Mammary epithelial cell (primary cell): ENCODE measurements around the gene GABRG3.

Experiments
- EZH2 ChIP-seq: IDR thresholded peaks from 2 replicates; pipeline ENCODE4 v1.6.1; 2012; ENCODE audit warnings: low read length, inconsistent platforms, borderline replicate concordance
- TF ChIP-seq, protein P1 (sequence below), 2 donors: IDR thresholded peaks in 1 of 2; conservative IDR thresholded peaks in 1 of 2; 2 replicates each; pipeline ENCODE4 v1.5.1; 2011 to 2012; ENCODE audit warnings: inconsistent platforms in 2 of 2, low read length in 2 of 2, mild to moderate bottlenecking in 2 of 2, control low read depth in 1 of 2, low read depth in 1 of 2; ENCODE audit not compliant: insufficient read depth in 1 of 2; ENCODE audit errors: extremely low read depth in 1 of 2

DNA sequence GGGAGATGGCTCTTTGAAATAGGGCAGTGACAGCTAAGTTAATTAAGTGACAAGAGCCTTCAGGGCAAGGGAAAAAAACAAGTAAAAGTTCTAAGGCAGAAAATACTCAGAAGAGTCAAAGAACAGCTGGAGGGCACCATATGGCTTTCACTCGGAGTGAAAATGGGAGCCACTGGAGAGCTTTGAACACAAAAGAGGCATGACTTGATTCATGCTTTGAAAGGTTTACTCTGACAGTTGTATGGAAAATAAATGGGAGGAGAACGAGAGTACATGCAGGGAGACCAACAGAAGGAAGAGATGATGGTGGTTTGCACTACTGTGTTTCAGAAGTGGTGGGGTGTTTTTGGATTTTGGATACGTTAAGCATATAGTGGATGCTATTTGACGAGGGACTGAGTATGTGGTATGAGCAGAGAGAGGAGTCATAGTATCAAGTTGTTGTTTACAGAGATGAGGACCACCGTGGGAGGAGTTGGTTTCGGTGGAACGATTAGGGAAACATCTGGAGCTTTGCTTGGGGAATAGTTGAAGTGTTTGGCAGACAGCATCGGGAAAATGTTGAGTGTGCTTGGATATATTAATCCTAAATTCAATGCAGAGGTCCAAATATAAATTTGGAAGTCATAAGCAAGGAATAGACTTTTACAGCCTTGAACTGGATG is 411.5 kb downstream of the GABRG3 start:
- TF ChIP-seq, protein P1, sequence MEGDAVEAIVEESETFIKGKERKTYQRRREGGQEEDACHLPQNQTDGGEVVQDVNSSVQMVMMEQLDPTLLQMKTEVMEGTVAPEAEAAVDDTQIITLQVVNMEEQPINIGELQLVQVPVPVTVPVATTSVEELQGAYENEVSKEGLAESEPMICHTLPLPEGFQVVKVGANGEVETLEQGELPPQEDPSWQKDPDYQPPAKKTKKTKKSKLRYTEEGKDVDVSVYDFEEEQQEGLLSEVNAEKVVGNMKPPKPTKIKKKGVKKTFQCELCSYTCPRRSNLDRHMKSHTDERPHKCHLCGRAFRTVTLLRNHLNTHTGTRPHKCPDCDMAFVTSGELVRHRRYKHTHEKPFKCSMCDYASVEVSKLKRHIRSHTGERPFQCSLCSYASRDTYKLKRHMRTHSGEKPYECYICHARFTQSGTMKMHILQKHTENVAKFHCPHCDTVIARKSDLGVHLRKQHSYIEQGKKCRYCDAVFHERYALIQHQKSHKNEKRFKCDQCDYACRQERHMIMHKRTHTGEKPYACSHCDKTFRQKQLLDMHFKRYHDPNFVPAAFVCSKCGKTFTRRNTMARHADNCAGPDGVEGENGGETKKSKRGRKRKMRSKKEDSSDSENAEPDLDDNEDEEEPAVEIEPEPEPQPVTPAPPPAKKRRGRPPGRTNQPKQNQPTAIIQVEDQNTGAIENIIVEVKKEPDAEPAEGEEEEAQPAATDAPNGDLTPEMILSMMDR (conservative IDR thresholded peaks at IDR 0.05 in 1 of 2, IDR thresholded peaks at IDR 0.05 in 1 of 2; ENCODE audit: extremely low read depth in 1 of 2, insufficient read depth in 1 of 2, low read depth in 1 of 2, low read length in 2 of 2): no peak
- TF ChIP-seq EZH2: no peak
